Measurements from ENCODE around the gene ZNF750.

Gene ZNF750

GRCh38 chr17:82839617-82840292 is at the start of gene ZNF750:
ZNF750 (minus strand) TSS chr17:82840022; CDS start chr17:82832454, 7,568 bp downstream.
- Histone ChIP-seq H2AFZ (ENCODE audit: low read length, unreplicated experiment) (no peak within 1 kb of the TSS), H3K36me3 (ENCODE audit: insufficient read depth, low read length) (no peaks in the 10 kb centered on the region), H3K79me2 (ENCODE audit: control insufficient read depth, insufficient read depth, low read length, unreplicated experiment) (no peaks in the 10 kb centered on the region), H3K27ac (ENCODE audit: low read depth, low read length) (no peak within 1 kb of the TSS), H3K27me3 (ENCODE audit: insufficient read depth, low read length) (no peaks in the 10 kb centered on the region), H3K4me3 (ENCODE audit: low read depth, low read length) (no peak within 1 kb of the TSS), H3K4me1 (ENCODE audit: control insufficient read depth, insufficient read depth, low read length, unreplicated experiment) (peaks cover 8% of the 10 kb centered on the region)

- no peaks in the 10 kb centered on the region for H3K36me3 ChIP-seq (ENCODE audit: insufficient read depth, low read length)
- no peaks in the 10 kb centered on the region for H3K27me3 ChIP-seq (ENCODE audit: insufficient read depth, low read length)
- no peak overlapping the region for H3K4me3 ChIP-seq (ENCODE audit: low read depth, low read length)
- H2AFZ ChIP-seq (ENCODE audit: low read length, unreplicated experiment): no peak overlapping the region
- H3K4me1 ChIP-seq (ENCODE audit: control insufficient read depth, insufficient read depth, low read length, unreplicated experiment): peaks cover 17% of the 10 kb centered on the region
- H3K79me2 ChIP-seq (ENCODE audit: control insufficient read depth, insufficient read depth, low read length, unreplicated experiment): no peaks in the 10 kb centered on the region
- no peak overlapping the region for H3K27ac ChIP-seq (ENCODE audit: low read depth, low read length)
Measured at GRCh38 chr17:82888583-82889495, 49.0 kb upstream of the ZNF750 start.

GRCh38 chr17:82887255-82888164 is 47.7 kb upstream of the ZNF750 start:
- no peaks in the 10 kb centered on the region for H3K27me3 ChIP-seq (ENCODE audit: insufficient read depth, low read length)
- no peaks in the 10 kb centered on the region for H3K36me3 ChIP-seq (ENCODE audit: insufficient read depth, low read length)
- H3K79me2 ChIP-seq (ENCODE audit: control insufficient read depth, insufficient read depth, low read length, unreplicated experiment): no peaks in the 10 kb centered on the region
- no peak overlapping the region for H2AFZ ChIP-seq (ENCODE audit: low read length, unreplicated experiment)
- peaks cover 14% of the 10 kb centered on the region for H3K4me1 ChIP-seq (ENCODE audit: control insufficient read depth, insufficient read depth, low read length, unreplicated experiment)
- no peak overlapping the region for H3K4me3 ChIP-seq (ENCODE audit: low read depth, low read length)
- no peak overlapping the region for H3K27ac ChIP-seq (ENCODE audit: low read depth, low read length)

- Histone ChIP-seq H3K79me2 (ENCODE audit: control insufficient read depth, insufficient read depth, low read length, unreplicated experiment) (no peaks in the 10 kb centered on the region), H3K27me3 (ENCODE audit: insufficient read depth, low read length) (no peaks in the 10 kb centered on the region), H3K27ac (ENCODE audit: low read depth, low read length) (no peak overlapping the region), H2AFZ (ENCODE audit: low read length, unreplicated experiment) (no peak overlapping the region), H3K4me3 (ENCODE audit: low read depth, low read length) (no peak overlapping the region), H3K36me3 (ENCODE audit: insufficient read depth, low read length) (no peaks in the 10 kb centered on the region), H3K4me1 (ENCODE audit: control insufficient read depth, insufficient read depth, low read length, unreplicated experiment) (peaks cover 14% of the 10 kb centered on the region)
Measured at GRCh38 chr17:82884970-82885353, 45.1 kb upstream of the ZNF750 start.

- H3K36me3 ChIP-seq (ENCODE audit: insufficient read depth, low read length): no peaks in the 10 kb centered on the region
- H2AFZ ChIP-seq (ENCODE audit: low read length, unreplicated experiment): no peak overlapping the region
- peaks cover 14% of the 10 kb centered on the region for H3K4me1 ChIP-seq (ENCODE audit: control insufficient read depth, insufficient read depth, low read length, unreplicated experiment)
- H3K27me3 ChIP-seq (ENCODE audit: insufficient read depth, low read length): no peaks in the 10 kb centered on the region
- H3K27ac ChIP-seq (ENCODE audit: low read depth, low read length): no peak overlapping the region
- H3K79me2 ChIP-seq (ENCODE audit: control insufficient read depth, insufficient read depth, low read length, unreplicated experiment): no peaks in the 10 kb centered on the region
- no peak overlapping the region for H3K4me3 ChIP-seq (ENCODE audit: low read depth, low read length)
Measured at GRCh38 chr17:82884341-82884969, 44.6 kb upstream of the ZNF750 start.

GRCh38 chr17:82883419-82884031 is 43.7 kb upstream of the ZNF750 start:
- Histone ChIP-seq H3K27me3 (ENCODE audit: insufficient read depth, low read length) (no peaks in the 10 kb centered on the region), H3K79me2 (ENCODE audit: control insufficient read depth, insufficient read depth, low read length, unreplicated experiment) (no peaks in the 10 kb centered on the region), H3K4me3 (ENCODE audit: low read depth, low read length) (no peak overlapping the region), H3K36me3 (ENCODE audit: insufficient read depth, low read length) (no peaks in the 10 kb centered on the region), H3K4me1 (ENCODE audit: control insufficient read depth, insufficient read depth, low read length, unreplicated experiment) (peaks cover 14% of the 10 kb centered on the region), H3K27ac (ENCODE audit: low read depth, low read length) (no peak overlapping the region), H2AFZ (ENCODE audit: low read length, unreplicated experiment) (no peak overlapping the region)

- Histone ChIP-seq H3K36me3 (ENCODE audit: insufficient read depth, low read length) (no peaks in the 10 kb centered on the region), H3K27ac (ENCODE audit: low read depth, low read length) (no peak overlapping the region), H3K4me1 (ENCODE audit: control insufficient read depth, insufficient read depth, low read length, unreplicated experiment) (peaks cover 14% of the 10 kb centered on the region), H3K27me3 (ENCODE audit: insufficient read depth, low read length) (no peaks in the 10 kb centered on the region), H3K79me2 (ENCODE audit: control insufficient read depth, insufficient read depth, low read length, unreplicated experiment) (no peaks in the 10 kb centered on the region), H2AFZ (ENCODE audit: low read length, unreplicated experiment) (no peak overlapping the region), H3K4me3 (ENCODE audit: low read depth, low read length) (no peak overlapping the region)
Measured at GRCh38 chr17:82882715-82883418, 43.0 kb upstream of the ZNF750 start.

- Histone ChIP-seq H3K36me3 (ENCODE audit: insufficient read depth, low read length) (no peaks in the 10 kb centered on the region), H3K79me2 (ENCODE audit: control insufficient read depth, insufficient read depth, low read length, unreplicated experiment) (no peaks in the 10 kb centered on the region), H3K27ac (ENCODE audit: low read depth, low read length) (no peak overlapping the region), H2AFZ (ENCODE audit: low read length, unreplicated experiment) (no peak overlapping the region), H3K4me3 (ENCODE audit: low read depth, low read length) (no peak overlapping the region), H3K4me1 (ENCODE audit: control insufficient read depth, insufficient read depth, low read length, unreplicated experiment) (peaks cover 15% of the 10 kb centered on the region), H3K27me3 (ENCODE audit: insufficient read depth, low read length) (no peaks in the 10 kb centered on the region)
Measured at GRCh38 chr17:82881900-82882714, 42.3 kb upstream of the ZNF750 start.

- Histone ChIP-seq H3K4me3 (ENCODE audit: low read depth, low read length) (no peak overlapping the region), H3K4me1 (ENCODE audit: control insufficient read depth, insufficient read depth, low read length, unreplicated experiment) (peaks cover 20% of the 10 kb centered on the region), H3K79me2 (ENCODE audit: control insufficient read depth, insufficient read depth, low read length, unreplicated experiment) (no peaks in the 10 kb centered on the region), H3K36me3 (ENCODE audit: insufficient read depth, low read length) (no peaks in the 10 kb centered on the region), H2AFZ (ENCODE audit: low read length, unreplicated experiment) (no peak overlapping the region), H3K27ac (ENCODE audit: low read depth, low read length) (no peak overlapping the region), H3K27me3 (ENCODE audit: insufficient read depth, low read length) (no peaks in the 10 kb centered on the region)
Measured at GRCh38 chr17:82881324-82881823, 41.6 kb upstream of the ZNF750 start.

All from ACC112 (cell line).